ENCODE results near the gene GALNT18.

GRCh38 chr11:11370962-11371303 lies 250.9 kb downstream of the GALNT18 start:
- TF ChIP-seq EZH2phosphoT487 (IDR thresholded peaks at IDR 0.05; ENCODE audit: borderline replicate concordance, low read depth, low read length) (no peak), CTCF (conservative IDR thresholded peaks at IDR 0.05; ENCODE audit: low read length) (no peak)

Measured in OCI-LY7 (cell line).